A549 (cell line): ENCODE data around the gene SPAG6. TPM values are rescaled to one million over a fixed set of nuclear protein-coding genes. Genes with fewer than 3 reads are reported as not detected.

Experiments used
- ATAC-seq, 2 experiments: fragments of 200-7000 bp in 1 of 2; fragments of >200 bp in 1 of 2; cut with Nextera tagmentation in 1 of 2; cut with Tn5 transposase in 1 of 2; 3 replicates each; pipeline versions ENCODE4 v1.8.0 to v1.9.1; 2018 to 2020; ENCODE audit warnings: mild to moderate bottlenecking in 1 of 2, moderate library complexity in 1 of 2
- CTCF ChIA-PET: fragments of 300-600 bp; sonication (Branson Sonifier 250); formaldehyde crosslinking; extraction: SDS; loops from one replicate; lab custom pipeline; 2021; ENCODE audit warnings: antibody characterized with exemption, inconsistent platforms; lab: Yijun Ruan, JAX
- POLR2A ChIA-PET: fragments of 350-600 bp; formaldehyde crosslinking; extraction: SDS; loops from one replicate; lab custom pipeline; 2021; ENCODE audit warnings: antibody characterized with exemption, inconsistent platforms; lab: Yijun Ruan, JAX
- DNase-seq, 2 experiments: peaks; one replicate each; pipeline versions ENCODE4 v3.0.0 to v3.0.0-alpha.2; 2011 to 2016; ENCODE audit warnings: low read depth in 1 of 2, low spot score in 1 of 2
- FAIRE-seq: peaks from 2 replicates; lab custom pipeline; 2011; peaks lifted over from hg19 to GRCh38; lab: Jason Lieb, UNC
- H3K27ac ChIP-seq, 2 experiments: fragments of >200 bp; sonication (Bioruptor Twin); formaldehyde crosslinking; 3 replicates each; pipeline ENCODE4 v1.5.1; 2016 to 2017
- H3K4me1 ChIP-seq: fragments of >200 bp; sonication (Bioruptor Twin); formaldehyde crosslinking; 3 replicates; pipeline ENCODE4 v1.6.1; 2016
- H3K4me2 ChIP-seq: fragments of >200 bp; sonication (Bioruptor Twin); formaldehyde crosslinking; 3 replicates; pipeline ENCODE4 v1.6.1; 2016
- H3K4me3 ChIP-seq: fragments of >200 bp; sonication (Bioruptor Twin); formaldehyde crosslinking; 3 replicates; pipeline ENCODE4 v1.5.1; 2016
- H3K9me3 ChIP-seq: fragments of >200 bp; sonication (Bioruptor Twin); formaldehyde crosslinking; 3 replicates; pipeline ENCODE4 v1.6.1; 2016
- CHD4 ChIP-seq: fragments of 200-600 bp; sonication (generic); IDR thresholded peaks from 2 replicates; pipeline ENCODE4 v1.6.1; 2016; ENCODE audit warnings: antibody characterized with exemption, mild to moderate bottlenecking, borderline replicate concordance
- FOSL2 ChIP-seq, 2 experiments: fragments of 450-650 bp in 1 of 2; fragments of >200 bp in 1 of 2; sonication (Bioruptor Twin) in 1 of 2; formaldehyde crosslinking; IDR thresholded peaks; 2 replicates each; pipeline versions ENCODE4 v1.5.0 to v1.6.1; 2016 to 2020; ENCODE audit warnings: mild to moderate bottlenecking in 1 of 2, moderate library complexity in 1 of 2
- FOXS1 ChIP-seq: fragments of 250-450 bp; sonication (Bioruptor Pico); IDR thresholded peaks from 2 replicates; pipeline ENCODE4 v1.5.0; 2020; ENCODE audit warnings: mild to moderate bottlenecking, moderate library complexity
- GATA3 ChIP-seq: IDR thresholded peaks from 2 replicates; pipeline ENCODE4 v1.6.1; 2012; ENCODE audit warnings: borderline replicate concordance
- MYC ChIP-seq: IDR thresholded peaks from 2 replicates; pipeline ENCODE4 v1.6.1; 2012; ENCODE audit warnings: mild to moderate bottlenecking, inconsistent platforms, low read length, improper control_type of control experiment, borderline replicate concordance
- RAD21 ChIP-seq, 2 experiments: fragments of >200 bp in 1 of 2; sonication (Bioruptor Twin) in 1 of 2; formaldehyde crosslinking in 1 of 2; IDR thresholded peaks in 1 of 2; conservative IDR thresholded peaks in 1 of 2; 2 replicates in 1 of 2; 3 replicates in 1 of 2; pipeline ENCODE4 v1.6.1; 2012 to 2018; ENCODE audit warnings: inconsistent platforms in 1 of 2
- TFCP2L1 ChIP-seq: fragments of 250-450 bp; sonication (Bioruptor Pico); IDR thresholded peaks from 2 replicates; pipeline ENCODE4 v1.5.0; 2021; ENCODE audit warnings: mild to moderate bottlenecking
- WGBS: methylation state at CpG from one replicate; pipeline ENCODE4 v1.1.6; 2017; ENCODE audit errors: missing lambda C conversion rate; 5-methylcytosine and 5-hydroxymethylcytosine counted together
- polyA plus RNA-seq, 4 experiments: library from polyadenylated mRNA; depleted of rRNA in 3 of 4; stranded (reverse); fragments of >200 nt; fragmentation: RNase III in 1 of 4; extraction: RNeasy Plus Mini Kit Qiagen cat#74134 plus additional on column Dnase treatment in 1 of 4; gene quantifications; 2 replicates in 3 of 4; 3 replicates in 1 of 4; pipeline ENCODE4 v1.2.3, GENCODE V29; 2011 to 2017
- TF ChIP-seq, protein P1 (sequence below): IDR thresholded peaks from 2 replicates; pipeline ENCODE4 v1.6.1; 2012
- TF ChIP-seq, protein P2 (sequence below): fragments of >200 bp; sonication (Bioruptor Twin); formaldehyde crosslinking; IDR thresholded peaks from 3 replicates; pipeline ENCODE4 v1.5.1; 2016
- TF ChIP-seq, protein P3 (sequence below): fragments of >200 bp; sonication (Bioruptor Twin); formaldehyde crosslinking; IDR thresholded peaks from 3 replicates; pipeline ENCODE4 v1.6.1; 2016
- TF ChIP-seq, protein P4 (sequence below): IDR thresholded peaks from 2 replicates; pipeline ENCODE4 v1.6.1; 2012
- TF ChIP-seq, protein P5 (sequence below): fragments of 150-350 bp; IDR thresholded peaks from 2 replicates; pipeline ENCODE4 v1.6.1; 2014; ENCODE audit warnings: low read depth, mild to moderate bottlenecking, low read length
- TF ChIP-seq, protein P6 (sequence below): fragments of 250-450 bp; sonication (Bioruptor Pico); IDR thresholded peaks from 2 replicates; pipeline ENCODE4 v1.5.0; 2020; ENCODE audit warnings: low read depth, mild to moderate bottlenecking, moderate library complexity
- TF ChIP-seq, protein P7 (sequence below): fragments of 450-650 bp; IDR thresholded peaks from 2 replicates; pipeline ENCODE4 v1.6.1; 2014; ENCODE audit warnings: antibody characterized with exemption

SPAG6 gene
- polyA plus RNA-seq, 2 of the 4 experiments (the other 2 are of a cell fraction) = 0.04 TPM; not detected in 1

DNA sequence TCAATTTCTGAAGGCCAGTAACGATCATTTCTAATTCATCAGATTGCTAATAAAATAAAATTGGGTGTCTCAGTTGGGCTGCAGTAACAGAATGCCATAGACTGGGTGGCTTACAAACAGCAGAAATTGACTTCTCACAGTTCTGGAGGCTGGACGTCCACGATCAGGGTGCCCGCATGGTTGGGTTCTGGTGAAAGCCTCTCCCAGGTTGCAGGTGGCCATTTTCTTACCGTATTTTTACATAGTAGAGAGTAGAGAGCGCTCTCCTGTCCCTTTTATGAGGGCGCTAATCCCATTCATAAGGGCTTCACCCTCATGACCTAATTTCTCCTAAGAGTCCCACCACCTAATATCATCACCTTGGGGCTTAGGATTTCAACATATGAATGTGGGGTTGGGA is 106.0 kb downstream of the SPAG6 start:
- H3K4me3 ChIP-seq = no peak overlapping the region
- CTCF ChIA-PET = no interaction called here
- WGBS = 81% methylated on average over 7 of the region's 7 CpGs
- H3K4me2 ChIP-seq = no peak overlapping the region
- FAIRE-seq (no peak), ATAC-seq (no peak), DNase-seq (no peak)
- H3K27ac ChIP-seq = no peak overlapping the region
- H3K9me3 ChIP-seq = no peaks in the 10 kb centered on the region
- TF ChIP-seq, protein P1, sequence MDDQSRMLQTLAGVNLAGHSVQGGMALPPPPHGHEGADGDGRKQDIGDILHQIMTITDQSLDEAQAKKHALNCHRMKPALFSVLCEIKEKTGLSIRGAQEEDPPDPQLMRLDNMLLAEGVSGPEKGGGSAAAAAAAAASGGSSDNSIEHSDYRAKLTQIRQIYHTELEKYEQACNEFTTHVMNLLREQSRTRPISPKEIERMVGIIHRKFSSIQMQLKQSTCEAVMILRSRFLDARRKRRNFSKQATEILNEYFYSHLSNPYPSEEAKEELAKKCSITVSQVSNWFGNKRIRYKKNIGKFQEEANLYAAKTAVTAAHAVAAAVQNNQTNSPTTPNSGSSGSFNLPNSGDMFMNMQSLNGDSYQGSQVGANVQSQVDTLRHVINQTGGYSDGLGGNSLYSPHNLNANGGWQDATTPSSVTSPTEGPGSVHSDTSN = no peak
- TF ChIP-seq, protein P2, sequence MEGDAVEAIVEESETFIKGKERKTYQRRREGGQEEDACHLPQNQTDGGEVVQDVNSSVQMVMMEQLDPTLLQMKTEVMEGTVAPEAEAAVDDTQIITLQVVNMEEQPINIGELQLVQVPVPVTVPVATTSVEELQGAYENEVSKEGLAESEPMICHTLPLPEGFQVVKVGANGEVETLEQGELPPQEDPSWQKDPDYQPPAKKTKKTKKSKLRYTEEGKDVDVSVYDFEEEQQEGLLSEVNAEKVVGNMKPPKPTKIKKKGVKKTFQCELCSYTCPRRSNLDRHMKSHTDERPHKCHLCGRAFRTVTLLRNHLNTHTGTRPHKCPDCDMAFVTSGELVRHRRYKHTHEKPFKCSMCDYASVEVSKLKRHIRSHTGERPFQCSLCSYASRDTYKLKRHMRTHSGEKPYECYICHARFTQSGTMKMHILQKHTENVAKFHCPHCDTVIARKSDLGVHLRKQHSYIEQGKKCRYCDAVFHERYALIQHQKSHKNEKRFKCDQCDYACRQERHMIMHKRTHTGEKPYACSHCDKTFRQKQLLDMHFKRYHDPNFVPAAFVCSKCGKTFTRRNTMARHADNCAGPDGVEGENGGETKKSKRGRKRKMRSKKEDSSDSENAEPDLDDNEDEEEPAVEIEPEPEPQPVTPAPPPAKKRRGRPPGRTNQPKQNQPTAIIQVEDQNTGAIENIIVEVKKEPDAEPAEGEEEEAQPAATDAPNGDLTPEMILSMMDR = no peak
- TF ChIP-seq, protein P3, sequence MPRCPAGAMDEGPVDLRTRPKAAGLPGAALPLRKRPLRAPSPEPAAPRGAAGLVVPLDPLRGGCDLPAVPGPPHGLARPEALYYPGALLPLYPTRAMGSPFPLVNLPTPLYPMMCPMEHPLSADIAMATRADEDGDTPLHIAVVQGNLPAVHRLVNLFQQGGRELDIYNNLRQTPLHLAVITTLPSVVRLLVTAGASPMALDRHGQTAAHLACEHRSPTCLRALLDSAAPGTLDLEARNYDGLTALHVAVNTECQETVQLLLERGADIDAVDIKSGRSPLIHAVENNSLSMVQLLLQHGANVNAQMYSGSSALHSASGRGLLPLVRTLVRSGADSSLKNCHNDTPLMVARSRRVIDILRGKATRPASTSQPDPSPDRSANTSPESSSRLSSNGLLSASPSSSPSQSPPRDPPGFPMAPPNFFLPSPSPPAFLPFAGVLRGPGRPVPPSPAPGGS = no peak
- TF ChIP-seq FOSL2 (IDR thresholded peaks at IDR 0.05) (no peak), FOSL2 (CRISPR knock-in tag; IDR thresholded peaks at IDR 0.05) (no peak), GATA3 (no peak), FOXS1 (CRISPR knock-in tag) (no peak)
- TF ChIP-seq, protein P4, sequence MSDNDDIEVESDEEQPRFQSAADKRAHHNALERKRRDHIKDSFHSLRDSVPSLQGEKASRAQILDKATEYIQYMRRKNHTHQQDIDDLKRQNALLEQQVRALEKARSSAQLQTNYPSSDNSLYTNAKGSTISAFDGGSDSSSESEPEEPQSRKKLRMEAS = no peak
- TF ChIP-seq, protein P5, sequence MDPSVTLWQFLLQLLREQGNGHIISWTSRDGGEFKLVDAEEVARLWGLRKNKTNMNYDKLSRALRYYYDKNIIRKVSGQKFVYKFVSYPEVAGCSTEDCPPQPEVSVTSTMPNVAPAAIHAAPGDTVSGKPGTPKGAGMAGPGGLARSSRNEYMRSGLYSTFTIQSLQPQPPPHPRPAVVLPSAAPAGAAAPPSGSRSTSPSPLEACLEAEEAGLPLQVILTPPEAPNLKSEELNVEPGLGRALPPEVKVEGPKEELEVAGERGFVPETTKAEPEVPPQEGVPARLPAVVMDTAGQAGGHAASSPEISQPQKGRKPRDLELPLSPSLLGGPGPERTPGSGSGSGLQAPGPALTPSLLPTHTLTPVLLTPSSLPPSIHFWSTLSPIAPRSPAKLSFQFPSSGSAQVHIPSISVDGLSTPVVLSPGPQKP = no peak
- H3K4me1 ChIP-seq = no peaks in the 10 kb centered on the region
- POLR2A ChIA-PET = no interaction called here

DNA sequence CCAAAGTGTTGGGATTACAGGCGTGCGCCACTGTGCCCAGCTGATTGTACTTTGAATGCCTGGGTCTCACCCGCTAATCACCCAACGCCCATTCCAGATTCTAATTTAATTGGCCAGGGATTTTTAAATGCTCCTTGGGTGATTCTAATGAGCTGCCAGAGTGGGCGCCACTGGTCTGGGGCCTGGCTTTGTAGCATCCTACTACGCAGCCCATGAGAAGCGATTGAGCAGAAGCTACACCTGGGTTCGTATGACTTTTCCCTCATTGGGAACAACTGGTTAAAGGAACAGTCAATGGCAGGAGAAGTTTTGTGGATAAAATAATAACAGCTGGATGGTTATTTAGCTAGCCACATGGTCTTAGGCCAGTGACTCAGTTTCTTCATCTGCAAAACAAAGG is 108.0 kb downstream of the SPAG6 start:
- TF ChIP-seq, protein P6, sequence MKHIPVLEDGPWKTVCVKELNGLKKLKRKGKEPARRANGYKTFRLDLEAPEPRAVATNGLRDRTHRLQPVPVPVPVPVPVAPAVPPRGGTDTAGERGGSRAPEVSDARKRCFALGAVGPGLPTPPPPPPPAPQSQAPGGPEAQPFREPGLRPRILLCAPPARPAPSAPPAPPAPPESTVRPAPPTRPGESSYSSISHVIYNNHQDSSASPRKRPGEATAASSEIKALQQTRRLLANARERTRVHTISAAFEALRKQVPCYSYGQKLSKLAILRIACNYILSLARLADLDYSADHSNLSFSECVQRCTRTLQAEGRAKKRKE = no peak
- TF ChIP-seq, all 56 proteins: peak for 0
- ATAC-seq = no peak
- no peak for FAIRE-seq
- DNase-seq = no peak
- no peak overlapping the region for H3K27ac ChIP-seq
- no peak overlapping the region for H3K4me3 ChIP-seq
- H3K9me3 ChIP-seq = no peaks in the 10 kb centered on the region
- CTCF ChIA-PET = interaction anchor here (1.2 kb wide), 1 partner anchor 13 kb away, joined by 4 read pairs; no protein-coding TSS in a partner anchor
- H3K4me2 ChIP-seq = no peak overlapping the region
- no peaks in the 10 kb centered on the region for H3K4me1 ChIP-seq
- 96% methylated on average over 8 of the region's 8 CpGs for WGBS
- POLR2A ChIA-PET = no interaction called here

DNA sequence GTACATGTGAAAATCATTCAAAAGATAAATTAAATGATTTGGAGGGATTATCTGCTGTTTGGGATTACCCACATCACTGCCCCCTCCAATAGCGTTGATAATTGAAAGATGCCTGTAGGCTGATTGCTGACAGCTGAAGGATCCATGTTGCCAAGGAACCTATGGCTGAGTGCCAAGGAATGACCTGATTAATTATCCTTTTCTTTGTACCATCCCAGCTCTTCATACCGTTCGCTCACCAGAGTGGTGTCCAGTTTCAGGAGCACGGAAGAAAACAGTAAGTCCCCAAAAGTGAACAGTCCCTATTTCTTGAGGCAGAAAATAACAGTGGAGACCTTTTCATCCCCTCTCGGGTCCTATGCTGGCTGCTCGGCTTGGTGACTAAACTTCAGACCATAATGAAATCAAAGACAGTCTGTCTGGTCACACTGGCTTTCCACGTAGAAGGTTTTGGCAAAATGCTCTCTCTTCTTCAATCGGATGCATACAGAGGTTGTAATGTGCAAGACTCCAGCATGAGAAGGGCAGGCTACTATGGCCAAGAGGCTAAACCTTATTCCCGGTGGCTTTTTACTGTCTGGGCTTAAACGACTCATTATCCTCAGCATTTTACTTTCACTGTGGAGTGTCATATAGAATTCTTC is 108.8 kb downstream of the SPAG6 start:
- ChIA-PET POLR2A (no interaction called here), CTCF (interaction anchor here (1.2 kb wide), 1 partner anchor 14 kb away, joined by 4 read pairs; no protein-coding TSS in a partner anchor)
- H3K4me3 ChIP-seq = no peak overlapping the region
- no peaks in the 10 kb centered on the region for H3K9me3 ChIP-seq
- no peaks in the 10 kb centered on the region for H3K4me1 ChIP-seq
- ATAC-seq = no peak
- no peak for FAIRE-seq
- 66% methylated on average over 10 of the region's 10 CpGs for WGBS
- no peak overlapping the region for H3K4me2 ChIP-seq
- no peak overlapping the region for H3K27ac ChIP-seq
- DNase-seq = no peak
- TF ChIP-seq RAD21 (conservative IDR thresholded peaks at IDR 0.05 in 1 of 2, IDR thresholded peaks at IDR 0.05 in 1 of 2) = no peak
- TF ChIP-seq CHD4 = no peak
- no peak for TF ChIP-seq MYC
- no peak for TF ChIP-seq TFCP2L1 (CRISPR knock-in tag)
- TF ChIP-seq, protein P7, sequence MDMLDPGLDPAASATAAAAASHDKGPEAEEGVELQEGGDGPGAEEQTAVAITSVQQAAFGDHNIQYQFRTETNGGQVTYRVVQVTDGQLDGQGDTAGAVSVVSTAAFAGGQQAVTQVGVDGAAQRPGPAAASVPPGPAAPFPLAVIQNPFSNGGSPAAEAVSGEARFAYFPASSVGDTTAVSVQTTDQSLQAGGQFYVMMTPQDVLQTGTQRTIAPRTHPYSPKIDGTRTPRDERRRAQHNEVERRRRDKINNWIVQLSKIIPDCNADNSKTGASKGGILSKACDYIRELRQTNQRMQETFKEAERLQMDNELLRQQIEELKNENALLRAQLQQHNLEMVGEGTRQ = no peak
